Dedifferentiated amniotic fluid mesenchymal stem cell (primary cell): ENCODE measurements around the gene METTL21A.

Experiments
- DNase-seq: peaks from one replicate; pipeline ENCODE4 v3.0.0-alpha.2; 2016; ENCODE audit errors: extremely low spot score

The METTL21A gene

DNA sequence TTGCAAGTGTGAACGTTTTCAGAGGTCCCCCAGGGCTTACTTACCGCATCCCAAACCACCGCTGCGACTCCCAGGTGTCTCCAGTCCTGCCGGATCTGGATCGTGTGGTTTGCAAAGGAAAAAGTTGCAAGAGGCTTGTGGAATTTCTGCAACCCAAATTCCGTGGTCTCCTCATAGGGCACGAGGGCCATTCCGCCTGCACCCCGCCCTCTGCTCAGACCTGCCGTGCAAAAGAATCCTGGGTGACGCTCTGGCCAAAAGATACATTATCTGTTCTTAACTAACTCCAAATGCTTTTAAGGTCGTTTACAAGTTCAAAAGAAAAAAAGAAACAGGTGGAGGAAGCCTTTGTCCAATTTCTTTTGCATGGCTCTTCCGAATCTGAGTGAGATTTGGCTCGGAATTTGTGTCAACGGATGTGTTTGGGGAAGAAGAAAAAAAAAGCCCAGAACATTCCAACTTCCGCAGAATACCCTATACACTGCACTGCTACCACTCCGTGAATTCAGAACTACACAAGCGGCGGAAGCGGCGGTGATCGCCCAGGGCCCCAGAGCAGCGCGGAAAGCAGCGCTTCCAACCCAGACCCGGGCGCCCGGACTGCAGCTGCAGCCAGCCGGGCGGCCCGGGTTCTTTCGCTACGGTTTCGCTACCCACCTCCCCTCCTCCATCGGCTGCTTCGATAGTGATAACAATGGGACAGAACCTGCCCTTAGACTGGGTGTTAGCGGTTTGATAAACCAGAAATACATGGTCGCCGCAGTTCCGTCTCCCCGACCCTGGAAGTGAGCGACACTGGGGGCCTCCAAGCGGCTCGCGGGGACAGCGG lies 795 bp downstream of the METTL21A start:
- DNase-seq: peak; percentile 51

DNA sequence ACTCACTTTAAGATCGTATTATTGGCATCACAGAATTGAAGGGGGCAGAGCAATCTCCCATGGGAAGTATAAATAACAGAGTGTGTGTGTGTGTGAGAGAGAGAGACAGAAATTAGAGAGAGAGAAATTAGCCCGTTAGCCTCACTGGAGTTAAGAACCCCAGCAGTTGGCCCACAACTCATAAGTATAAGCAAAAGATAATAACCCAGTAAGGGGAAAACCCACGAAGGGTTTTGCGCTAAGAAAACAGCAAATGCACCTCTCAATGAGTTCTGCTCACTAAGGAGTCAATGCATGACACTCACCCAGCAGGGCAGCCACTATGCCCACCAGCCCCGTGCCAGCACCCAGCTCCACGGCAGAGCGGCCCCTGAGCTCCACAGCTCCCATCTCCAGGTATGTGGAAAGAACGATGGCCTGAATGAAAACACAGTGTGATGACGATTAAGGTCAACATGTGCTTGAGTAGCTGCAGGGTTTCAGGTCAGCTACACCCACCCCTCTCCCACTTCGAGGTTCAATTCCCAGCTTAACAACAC lies 3.6 kb downstream of the METTL21A start:
- no peak for DNase-seq

DNA sequence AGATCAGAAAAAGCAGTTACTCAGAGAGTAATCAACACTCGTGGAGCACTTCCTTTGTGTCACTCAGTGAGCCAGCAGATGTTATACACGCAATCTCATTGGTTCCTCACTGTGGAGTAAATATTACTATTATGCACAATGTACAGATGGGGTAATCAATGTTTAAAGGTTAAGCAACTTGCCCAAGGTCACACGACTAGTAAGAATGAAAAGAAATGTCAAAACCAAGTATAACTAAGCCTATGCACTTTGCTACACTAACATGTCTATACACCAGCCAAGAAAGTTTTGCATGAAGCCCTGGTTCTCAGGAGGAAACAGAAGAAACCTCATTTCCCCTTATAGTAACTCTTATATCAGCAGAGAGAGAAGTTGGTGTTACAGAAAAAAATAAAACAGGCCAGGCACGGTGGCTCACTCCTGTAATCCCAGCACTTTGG lies 5.4 kb downstream of the METTL21A start:
- DNase-seq: no peak

DNA sequence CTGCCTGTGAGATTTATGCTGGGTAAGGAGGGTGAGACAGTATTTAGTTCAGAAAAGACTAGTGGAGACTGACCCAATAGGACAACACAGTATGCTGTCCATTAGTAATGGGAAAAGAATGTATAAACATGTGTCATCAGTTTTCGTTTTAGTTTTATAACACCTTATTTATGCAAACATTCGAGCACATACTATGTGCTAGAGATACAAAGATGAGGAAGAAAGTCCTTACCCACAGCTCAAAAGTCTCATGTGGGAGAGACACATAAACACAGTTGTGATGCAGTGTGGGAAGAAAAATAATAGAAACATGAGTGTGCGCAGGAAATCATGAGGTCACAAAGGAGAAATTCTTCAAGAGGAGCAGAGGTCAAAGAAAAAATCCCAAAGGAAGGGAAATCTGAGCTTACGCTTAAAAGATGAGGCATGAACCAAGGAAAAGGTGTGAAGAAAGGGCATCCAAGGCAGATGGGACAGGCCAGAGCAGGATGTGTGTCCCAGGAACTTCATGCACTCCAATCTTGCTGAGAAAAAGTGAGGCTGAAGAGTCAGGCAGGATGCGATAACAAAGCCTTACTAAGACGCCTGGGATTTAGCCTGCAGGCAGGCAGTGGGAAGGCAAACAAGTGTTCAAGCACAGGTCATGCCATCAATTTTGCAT lies 8.1 kb downstream of the METTL21A start:
- DNase-seq: peak; percentile 62

DNA sequence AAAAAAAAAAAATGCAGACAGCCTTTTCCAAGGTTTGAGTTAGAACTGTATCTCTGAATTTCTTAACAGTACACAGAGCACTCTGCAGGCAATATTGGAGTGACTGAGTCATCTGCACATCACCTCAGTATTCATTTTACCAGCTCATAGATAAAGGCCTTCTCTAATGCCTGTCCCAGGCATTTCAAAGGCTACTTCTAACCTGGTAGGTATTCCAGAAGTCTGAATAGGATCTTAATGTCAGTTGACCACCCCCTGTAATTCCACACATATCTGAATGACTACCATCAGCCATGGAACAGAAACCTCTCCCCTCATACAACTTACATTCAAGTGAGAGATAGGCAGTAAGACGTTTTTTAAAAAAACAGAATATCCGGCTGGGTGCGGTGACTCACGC lies 9.0 kb downstream of the METTL21A start:
- no peak for DNase-seq

DNA sequence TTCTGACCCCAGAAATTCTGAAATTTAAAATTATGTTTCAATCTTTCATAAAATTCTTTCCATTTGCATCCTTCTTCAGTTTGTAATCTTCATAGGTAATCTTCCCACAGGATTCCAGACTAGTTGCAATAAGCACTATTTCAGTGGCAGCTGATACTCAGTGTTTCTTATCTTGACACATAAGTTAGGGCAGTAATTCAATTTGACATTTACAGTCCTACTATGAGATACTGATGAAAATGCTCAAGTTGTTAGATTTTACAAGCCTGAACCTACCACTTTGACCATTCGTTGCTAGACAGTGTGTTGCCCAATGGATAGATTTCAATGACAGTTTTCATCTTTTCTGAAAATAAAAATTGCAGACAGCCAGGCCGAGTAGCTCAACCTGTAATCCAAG lies 10.4 kb downstream of the METTL21A start:
- no peak for DNase-seq

DNA sequence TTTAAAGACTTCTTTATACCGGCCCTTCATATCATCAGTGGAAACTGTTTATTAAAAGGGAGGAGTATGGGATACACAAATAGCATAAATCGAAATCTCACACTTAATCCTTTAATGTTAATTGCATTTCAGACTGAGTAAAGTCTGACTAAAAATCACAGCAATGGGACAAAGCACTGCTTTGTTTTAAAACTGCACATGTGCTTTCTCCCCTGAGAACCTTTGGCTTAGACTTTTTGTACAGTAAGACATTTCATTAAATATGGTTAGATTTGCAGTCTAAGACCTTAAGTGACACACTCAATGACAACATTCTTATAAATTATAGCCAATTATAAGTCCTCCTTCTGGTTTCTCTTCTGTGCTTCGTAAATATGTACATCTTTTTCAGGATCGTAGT lies 12.5 kb downstream of the METTL21A start:
- no peak for DNase-seq

DNA sequence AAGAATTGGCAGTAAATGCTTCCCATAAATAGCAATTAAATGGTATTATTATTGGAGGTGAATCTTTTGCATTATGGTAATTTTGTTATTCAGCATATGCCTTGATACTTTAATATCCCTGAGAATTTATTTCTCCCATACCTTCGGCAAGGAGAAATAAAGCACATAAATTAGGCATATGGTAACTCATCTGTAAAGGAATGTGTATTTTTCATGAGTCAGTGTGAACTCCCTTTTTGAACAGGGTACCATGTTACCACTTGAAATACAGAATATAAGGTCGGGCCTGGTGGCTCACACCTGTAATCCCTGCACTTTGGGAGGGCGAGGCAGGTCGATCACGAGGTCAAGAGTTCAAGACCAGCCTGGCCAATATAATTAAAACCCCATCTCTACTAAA lies 18.4 kb downstream of the METTL21A start:
- DNase-seq: no peak

DNA sequence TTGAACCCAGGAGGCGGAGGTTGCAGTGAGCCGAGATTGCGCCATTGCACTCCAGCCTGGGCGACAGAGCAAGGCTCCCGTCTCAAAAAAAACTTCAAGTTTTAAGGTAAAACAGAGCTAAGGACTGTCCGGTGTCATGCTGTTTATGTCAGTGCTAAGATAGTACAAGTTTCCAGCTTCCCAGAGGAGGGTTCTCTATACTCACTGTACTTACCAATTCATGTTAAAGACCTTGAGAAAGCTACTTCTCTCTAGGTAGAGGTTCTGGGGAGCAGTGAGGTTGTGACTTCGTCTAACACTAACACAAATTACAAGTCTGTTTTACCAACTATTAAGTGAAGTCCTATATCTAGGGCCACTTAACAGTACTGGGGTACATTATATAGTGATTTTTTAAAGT lies 18.8 kb downstream of the METTL21A start:
- no peak for DNase-seq

DNA sequence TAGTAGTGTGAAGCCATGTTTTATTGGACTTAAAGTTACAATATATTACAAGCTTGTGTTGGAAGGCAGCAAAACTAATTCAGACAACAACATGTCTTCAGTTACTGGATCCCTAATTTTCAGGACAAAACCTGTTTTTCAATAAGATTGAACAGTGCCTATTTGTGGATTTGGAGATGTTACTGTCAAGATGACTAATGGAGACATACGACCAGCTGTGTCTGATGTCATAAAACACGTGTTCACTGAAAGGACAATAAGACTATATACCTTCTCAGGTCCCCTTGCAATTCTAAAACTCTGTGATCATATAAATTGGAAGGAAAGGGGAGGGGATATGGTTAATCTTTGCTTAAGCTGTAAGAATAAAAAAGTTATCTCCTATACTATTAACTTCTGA lies 21.7 kb downstream of the METTL21A start:
- DNase-seq: no peak

DNA sequence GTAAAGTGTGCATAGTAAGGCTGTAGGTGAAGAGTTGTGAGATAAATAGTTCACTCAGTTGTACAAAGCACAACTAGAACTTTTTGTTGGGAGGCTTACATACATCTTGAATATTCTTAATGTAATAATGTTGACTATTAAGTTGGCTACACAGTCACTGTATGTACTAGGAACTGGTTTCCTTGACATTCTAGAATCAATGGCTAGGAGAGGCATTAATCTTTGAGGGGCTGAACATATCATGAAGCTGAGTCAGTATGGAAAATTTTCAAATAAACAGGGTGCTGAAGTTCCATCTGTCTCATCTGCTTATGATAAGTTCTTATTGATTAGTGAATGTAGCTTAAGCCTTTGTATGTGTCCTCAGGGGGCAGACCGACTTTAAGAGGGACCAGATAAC lies 23.4 kb downstream of the METTL21A start:
- no peak for DNase-seq

DNA sequence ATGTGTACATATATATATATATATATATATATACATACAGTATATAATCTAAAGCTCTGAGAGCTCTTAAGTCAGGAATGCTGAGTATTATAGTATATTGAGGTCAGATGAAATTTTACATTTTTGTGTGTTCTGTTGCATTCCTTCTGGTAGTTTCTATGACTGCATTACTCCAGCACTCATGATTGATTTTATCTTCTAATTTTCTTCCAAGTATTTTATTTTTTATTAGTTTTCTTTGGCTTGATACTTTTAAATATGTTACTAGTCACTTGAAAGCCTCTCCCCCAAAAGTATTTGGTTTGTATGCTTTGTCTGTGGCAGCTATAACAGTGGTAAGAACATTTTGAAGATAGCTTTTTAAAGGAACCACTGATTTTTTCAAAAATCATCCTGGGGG lies 25.0 kb downstream of the METTL21A start:
- peak; percentile 23 for DNase-seq

DNA sequence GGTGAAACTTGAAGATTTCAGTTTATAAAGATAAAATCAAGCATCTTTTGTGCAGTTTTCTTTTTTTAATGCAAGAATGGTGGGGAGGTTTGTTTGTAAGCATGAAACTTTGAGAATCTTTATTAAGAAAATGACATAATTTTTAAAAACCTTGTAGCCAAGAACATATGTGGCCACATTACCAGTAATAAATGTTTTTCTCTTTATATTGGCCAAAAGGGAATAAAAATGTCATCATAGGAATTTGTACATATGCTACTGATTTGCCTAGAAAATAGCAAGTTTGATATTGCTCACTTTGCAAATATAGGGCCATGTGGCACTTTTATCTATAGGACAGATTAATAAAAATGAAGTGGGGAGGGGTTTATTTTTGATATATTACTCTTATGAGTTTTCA lies 25.6 kb downstream of the METTL21A start:
- no peak for DNase-seq

DNA sequence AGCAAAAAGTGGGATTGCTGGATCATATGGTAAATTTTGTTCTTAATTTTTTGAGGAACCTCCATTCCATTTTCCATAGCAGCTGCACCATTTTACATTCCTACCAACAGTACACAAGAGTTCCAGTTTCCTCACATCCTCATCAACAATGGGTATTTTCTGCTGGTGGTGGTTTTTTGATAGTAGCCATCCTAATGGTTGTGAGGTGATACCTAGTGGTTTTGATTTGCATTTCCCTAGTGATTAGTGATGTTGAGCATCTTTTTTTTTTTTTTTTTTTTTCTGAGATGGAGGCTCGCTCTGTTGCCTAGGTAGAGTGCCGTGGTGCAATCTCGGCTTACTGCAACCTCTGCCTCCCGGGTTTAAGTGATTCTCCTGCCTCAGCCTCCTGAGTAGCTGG lies 30.5 kb downstream of the METTL21A start:
- DNase-seq: no peak

DNA sequence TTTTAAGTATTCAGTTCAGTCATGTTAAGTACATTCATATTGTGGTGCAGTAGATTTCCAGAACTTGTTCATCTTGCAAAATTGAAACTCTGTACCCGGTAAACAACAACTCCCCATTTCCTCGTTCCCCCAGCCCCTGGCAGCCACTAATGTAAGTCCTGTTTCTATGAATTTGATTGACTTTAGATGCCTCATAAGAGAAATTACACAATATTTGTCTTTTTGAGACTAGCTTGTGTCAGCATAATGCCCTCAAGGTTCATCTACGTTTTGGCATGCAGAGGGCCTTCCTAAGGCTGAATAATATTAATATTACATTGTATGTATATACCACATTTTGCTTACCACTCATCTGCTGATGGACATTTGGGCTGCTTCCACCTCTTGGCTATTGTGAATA lies 30.9 kb downstream of the METTL21A start:
- DNase-seq: no peak

DNA sequence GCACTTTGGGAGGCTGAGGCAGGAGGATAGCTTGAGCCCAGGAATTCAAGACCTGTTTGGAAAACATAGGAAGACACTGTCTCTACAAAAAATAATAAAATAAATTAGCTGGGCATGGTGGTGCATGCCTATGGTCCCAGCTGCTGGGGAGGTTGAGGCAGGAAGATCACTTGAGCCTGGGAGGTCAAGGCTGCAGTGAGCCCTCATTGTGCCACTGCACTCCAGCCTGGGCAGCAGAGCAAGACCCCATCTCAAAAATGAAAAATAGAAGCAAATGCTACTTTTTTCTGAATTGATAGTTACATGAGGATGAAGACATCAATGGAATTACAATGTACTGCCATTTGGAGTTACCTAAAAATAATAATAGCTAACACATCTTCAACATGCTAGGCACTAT lies 31.9 kb downstream of the METTL21A start:
- DNase-seq: no peak

DNA sequence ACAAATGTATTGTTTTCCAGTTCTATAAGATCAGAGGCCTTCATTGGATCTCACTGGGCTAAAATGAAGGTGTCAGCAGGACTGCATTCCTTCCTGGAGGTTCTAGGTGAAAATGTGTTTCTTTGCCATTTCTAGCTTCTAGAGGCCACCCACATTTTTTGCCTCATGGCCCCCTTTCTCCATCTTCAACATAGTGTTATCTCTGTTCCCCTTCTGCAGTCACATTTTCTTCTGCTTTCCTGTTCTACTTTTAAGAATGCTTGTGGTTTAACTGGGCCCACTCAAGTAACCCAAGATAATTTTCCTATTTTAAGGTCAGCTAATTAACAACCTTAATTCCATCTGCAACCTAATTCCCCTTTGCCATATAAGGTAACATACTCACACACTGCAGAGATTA lies 36.1 kb downstream of the METTL21A start:
- no peak for DNase-seq

DNA sequence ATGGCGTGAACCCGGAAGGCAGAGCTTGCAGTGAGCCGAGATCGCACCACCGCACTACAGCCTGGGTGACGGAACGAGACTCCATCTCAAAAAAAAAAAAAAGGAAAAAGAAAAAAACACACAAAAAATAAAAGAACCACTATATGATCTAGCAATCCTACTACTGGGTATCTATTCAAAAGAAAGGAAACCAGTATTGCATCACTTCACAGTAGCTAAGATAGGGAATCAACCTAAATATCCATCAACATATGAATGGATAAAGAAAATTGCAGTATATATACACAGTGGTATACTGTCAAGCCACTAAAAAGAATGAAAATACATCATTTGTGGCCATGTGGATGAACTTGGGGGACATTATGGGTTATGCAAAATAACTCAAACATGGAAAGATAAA lies 37.9 kb downstream of the METTL21A start:
- no peak for DNase-seq

DNA sequence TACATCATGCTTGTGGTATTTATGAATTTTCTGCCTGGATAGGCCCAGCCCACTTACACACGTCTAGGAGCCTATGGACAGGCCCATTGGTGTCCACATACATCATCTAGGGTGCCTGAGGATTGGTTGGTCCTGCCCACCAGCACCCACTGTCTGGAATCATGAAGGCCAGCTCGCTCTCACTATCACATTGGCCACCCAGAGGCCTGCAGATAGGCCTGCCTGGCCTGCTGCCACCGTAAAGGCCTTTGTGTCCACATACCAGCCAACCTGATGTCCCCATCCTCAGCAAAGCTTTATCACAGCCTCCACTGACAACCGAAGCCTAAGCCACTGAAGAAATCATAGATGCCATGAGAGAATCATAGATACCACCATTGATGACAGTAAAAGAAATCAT lies 40.2 kb downstream of the METTL21A start:
- DNase-seq: no peak

DNA sequence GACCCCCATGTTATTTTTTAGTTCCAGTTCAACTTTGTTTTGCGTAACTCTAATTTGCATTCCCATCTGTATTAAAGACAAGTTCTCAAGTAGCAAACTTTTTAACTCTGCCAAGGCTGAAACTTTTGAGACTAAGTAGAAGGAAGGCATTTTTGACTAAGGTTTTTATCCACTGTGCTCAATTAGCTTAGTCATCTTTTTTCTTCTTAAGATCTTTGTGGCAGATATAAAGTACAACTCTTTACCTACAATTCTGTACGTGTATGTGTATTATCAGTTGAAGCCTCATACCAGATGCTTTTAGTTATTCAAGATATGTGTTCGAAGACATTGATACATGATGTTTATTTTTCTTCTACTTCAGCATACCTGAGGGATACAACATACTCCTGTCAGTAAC lies 53.8 kb downstream of the METTL21A start:
- no peak for DNase-seq

DNA sequence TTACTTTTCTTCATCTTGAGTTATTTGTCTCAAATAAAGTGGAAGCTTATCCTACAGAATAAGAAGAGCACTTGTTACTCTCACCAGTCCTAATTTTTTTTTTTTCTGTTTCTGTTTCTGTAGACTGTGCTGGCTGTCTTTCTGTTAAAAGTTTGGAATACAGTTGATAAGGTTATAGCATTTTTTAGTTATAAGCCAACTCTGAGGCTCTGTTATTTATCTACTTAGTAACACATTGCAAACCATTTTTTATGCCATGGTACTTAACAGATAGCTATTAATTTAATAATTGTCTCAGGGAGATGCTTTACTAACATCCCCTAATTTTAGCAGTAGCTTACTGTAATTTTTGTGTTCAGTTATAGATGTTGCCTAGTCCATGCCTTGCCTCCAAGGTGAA lies 57.5 kb downstream of the METTL21A start:
- DNase-seq: no peak

DNA sequence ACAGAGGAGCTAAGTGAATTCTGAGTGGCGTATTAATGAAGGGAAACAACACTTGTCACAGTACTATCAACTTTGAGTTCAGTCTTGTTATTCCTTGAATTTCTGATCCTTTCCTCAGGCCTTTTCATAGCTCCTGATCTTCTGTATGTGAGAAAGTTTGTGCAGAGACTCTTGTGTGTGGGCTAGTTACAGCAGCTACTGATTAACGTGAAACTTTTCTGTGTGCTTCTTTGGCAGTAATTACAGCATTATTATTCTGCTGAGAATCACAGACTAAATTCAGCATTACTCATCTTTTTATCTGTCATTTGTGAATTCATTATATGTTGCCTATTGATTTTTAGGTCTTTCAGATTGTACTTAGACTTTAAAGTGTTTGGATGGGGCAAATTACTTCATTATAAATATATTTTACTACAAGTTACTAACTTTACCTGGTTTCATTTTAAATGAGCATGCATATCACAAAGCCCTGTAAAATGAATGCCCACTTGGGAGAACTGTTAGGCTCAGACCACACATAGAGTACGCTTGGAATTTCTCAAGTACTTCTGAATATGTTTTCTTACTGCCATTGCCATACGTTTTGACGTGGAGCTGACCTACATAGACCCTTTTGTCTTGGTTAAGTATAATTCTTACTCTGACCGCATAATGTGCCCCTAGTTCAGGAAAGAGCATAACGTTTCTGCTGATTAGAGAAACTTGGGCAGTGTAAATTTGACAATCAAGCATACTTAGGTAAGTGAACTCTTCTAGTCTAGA lies 59.3 kb downstream of the METTL21A start:
- no peak for DNase-seq
